ENCODE data around the gene LOC101059915.

The LOC101059915 gene

DNA sequence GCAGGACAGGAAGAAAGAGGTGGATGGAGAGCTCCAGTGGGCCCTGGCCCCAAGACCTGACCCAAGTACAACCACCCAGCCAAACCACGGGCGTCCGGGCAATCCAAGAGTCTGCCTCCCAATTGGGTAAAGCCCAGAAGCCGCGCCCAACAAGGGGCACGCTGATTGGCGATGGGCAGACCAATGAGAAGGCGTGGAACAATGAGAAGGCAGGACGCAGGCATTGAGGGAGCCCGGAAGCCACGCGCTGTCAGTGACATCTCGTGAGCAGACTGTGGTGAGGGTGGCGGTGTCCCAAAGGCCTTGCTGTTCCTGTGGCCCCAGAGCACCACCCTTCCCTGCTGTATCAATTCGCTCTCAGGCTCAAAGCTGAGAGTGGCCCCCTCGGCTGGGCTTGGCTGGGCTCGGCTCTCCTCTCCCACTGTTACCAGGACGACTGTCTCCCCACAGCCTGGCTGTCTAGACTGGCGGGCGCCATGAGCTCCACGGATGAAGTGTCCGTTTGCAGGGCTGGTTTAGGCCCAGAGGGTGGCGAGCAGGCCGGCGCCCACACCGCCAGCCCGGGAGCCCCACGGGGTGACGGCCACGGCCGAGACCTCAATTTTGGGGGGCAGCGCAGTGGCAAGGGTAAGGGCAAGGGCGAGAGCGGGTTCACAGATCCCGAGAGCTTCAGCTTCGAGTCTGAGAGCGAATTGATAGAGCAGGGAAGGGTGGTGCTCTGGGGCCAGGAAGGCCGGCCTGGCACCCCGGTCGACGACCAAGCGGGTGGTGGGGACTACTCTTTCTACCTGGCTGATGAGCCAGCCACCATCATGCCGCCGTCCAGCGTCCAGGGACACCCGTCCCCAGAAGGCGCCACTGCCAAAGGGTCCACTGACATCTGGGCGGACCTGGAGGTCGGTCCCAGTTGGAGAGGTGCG, at the start of gene LOC101059915:
Gene LOC101059915 (plus strand): TSS at position 219 of the 920 bp plus-strand sequence.
- in situ Hi-C loops (cut with HindIII; ENCODE audit: low sequenced_read_pairs), result no loop called here
- no peak for DNase-seq (ENCODE audit: low spot score)

DNA sequence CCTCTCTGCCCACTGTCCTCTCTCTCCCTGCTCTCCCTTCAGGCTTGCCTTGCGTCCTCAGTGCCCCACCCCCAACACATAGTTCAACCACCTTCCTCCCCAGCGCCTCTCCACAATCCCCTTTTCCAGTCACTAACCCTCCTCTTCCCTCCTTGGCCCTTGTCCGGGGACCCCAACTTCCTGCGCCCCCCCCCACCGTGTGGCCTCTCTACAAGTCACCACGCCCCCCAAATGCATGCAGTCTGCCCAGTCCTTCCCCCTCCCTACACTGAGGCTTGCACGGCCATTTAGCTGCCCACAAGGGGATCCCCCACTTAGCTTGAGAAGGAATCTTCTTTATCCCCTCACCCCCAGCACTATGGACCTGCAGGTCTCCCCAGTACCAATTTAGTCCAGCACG, 49.6 kb upstream of the LOC101059915 start:
- no peak for DNase-seq (ENCODE audit: low spot score)
- in situ Hi-C loops (cut with HindIII; ENCODE audit: low sequenced_read_pairs), result no loop called here

GRCh38 chrX:71618303-71618721, 49.0 kb upstream of the LOC101059915 start, which contains the start of gene CXCR3:
TSS of gene CXCR3 (minus strand) at chrX:71618511. CDS start at chrX:71618449, 62 bp downstream.
- no peak for DNase-seq (ENCODE audit: low spot score)
- in situ Hi-C loops (cut with HindIII; ENCODE audit: low sequenced_read_pairs), result no loop called here

DNA sequence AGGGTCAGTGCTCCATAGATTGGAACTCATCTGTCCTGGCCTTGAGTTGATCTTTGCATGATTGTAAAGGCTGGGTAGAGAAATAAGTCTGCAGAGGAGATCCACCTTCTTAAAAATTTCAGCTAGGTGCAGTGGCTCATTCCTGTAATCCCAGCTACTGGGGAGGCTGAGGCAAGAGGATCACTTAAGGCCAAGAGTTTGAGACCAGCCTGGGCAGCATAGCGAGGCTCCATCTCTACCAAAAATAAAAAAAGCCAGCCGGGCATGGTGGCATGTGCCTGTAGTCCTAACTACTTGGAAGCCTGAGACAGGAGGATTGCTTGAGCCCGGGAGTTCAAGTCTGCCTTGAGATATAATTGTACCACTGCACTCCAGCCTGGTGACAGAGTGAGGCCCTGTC, 48.6 kb upstream of the LOC101059915 start:
- in situ Hi-C loops (cut with HindIII; ENCODE audit: low sequenced_read_pairs), result no loop called here
- DNase-seq (ENCODE audit: low spot score), result no peak

GRCh38 chrX:71619193-71619592, 48.2 kb upstream of the LOC101059915 start:
- in situ Hi-C loops (cut with HindIII; ENCODE audit: low sequenced_read_pairs), result no loop called here
- no peak for DNase-seq (ENCODE audit: low spot score)

DNA sequence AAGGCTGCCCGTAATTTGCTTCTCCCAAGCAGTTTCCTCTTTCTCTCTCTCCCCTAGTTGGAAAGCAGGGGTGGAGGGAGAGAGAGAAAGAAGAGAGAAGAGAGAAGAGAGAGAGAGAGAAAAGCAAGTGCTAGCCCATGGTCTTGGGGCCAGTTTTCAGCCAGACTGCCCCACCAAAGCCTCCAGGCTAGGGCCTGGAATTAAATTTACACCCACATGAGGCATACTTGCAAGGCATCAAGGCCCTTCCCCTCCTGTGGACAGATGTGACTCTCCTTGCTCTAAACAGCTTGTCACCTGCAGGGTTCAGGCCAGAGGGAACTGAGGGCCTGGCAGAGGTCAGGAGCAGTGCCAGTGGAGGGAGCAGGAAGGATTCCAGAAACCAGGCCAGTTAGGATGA, 47.4 kb upstream of the LOC101059915 start:
- DNase-seq (ENCODE audit: low spot score), result no peak
- in situ Hi-C loops (cut with HindIII; ENCODE audit: low sequenced_read_pairs), result no loop called here

DNA sequence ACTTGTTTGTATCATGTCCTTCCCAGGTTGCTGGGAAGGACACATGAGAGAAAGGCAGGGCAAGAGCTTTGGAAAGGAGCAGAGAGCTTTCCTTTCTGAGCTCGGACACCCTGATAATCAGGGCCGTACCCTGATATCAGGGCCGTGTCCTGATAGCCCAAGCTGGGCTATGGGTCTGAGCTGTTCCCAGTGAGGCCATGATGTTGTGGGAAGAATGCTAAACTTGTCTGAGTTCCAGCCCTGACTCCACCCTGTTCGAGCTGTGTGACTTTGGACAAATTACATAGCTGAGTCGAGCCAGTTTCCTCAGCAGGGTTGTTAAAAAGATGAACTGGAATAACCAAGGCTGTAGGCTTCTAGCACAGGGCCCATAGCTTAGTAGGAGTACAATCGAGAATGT, 45.7 kb upstream of the LOC101059915 start:
- in situ Hi-C loops (cut with HindIII; ENCODE audit: low sequenced_read_pairs), result no loop called here
- no peak for DNase-seq (ENCODE audit: low spot score)

- in situ Hi-C loops (cut with HindIII; ENCODE audit: low sequenced_read_pairs), result no loop called here
These were observed 45.2 kb upstream of the LOC101059915 start for GRCh38 chrX:71622032-71622575.

GRCh38 chrX:71622576-71623450, 44.5 kb upstream of the LOC101059915 start:
- peak; percentile 87 for DNase-seq (ENCODE audit: low spot score)
- in situ Hi-C loops (cut with HindIII; ENCODE audit: low sequenced_read_pairs), result no loop called here

More at GRCh38 chrX:71622032-71622575, 45.2 kb upstream of the LOC101059915 start:
- DNase-seq (ENCODE audit: low spot score), result no peak

DNA sequence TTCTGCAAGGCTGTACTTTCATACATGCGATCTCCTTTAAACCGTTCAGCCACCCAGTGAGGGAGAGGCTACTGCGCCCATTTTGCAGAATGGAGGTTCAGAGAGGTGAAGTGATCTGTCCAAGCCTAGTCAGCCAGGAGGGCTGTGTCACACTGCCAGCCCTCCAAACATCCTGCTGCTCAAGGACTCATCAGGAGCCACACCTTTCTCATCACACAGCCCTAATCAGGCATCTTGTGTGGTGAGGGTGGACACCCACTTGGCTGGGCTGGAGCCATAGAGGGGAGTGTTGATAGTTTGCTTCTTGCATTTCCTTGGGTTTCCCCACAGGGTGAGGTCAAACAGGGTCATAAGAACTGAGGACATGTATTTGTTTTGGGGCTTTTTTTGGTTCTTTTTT, 43.6 kb upstream of the LOC101059915 start:
- in situ Hi-C loops (cut with HindIII; ENCODE audit: low sequenced_read_pairs), result no loop called here
- no peak for DNase-seq (ENCODE audit: low spot score)

DNA sequence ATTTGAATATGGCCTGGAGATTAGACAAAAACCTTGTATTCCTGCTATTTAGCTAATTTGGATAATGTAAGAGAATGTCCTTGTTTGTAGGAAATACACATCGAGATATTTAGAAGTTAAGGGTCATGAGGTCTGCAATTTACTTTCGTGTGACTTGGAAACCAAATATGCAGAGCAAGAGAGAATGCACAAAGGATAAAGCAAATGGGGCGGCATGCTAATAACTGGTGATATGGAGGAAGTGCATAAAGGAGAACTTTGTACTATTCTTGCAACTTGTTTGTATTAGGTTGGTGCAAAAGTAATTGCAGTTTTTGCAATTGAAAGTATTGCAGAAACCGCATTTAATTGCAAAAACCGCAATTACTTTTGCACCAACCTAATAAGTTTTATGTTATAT, 41.9 kb upstream of the LOC101059915 start:
- in situ Hi-C loops (cut with HindIII; ENCODE audit: low sequenced_read_pairs), result no loop called here
- DNase-seq (ENCODE audit: low spot score), result no peak

- in situ Hi-C loops (cut with HindIII; ENCODE audit: low sequenced_read_pairs), result no loop called here
- DNase-seq (ENCODE audit: low spot score), result no peak
These were observed 40.8 kb upstream of the LOC101059915 start for GRCh38 chrX:71626576-71626975.

DNA sequence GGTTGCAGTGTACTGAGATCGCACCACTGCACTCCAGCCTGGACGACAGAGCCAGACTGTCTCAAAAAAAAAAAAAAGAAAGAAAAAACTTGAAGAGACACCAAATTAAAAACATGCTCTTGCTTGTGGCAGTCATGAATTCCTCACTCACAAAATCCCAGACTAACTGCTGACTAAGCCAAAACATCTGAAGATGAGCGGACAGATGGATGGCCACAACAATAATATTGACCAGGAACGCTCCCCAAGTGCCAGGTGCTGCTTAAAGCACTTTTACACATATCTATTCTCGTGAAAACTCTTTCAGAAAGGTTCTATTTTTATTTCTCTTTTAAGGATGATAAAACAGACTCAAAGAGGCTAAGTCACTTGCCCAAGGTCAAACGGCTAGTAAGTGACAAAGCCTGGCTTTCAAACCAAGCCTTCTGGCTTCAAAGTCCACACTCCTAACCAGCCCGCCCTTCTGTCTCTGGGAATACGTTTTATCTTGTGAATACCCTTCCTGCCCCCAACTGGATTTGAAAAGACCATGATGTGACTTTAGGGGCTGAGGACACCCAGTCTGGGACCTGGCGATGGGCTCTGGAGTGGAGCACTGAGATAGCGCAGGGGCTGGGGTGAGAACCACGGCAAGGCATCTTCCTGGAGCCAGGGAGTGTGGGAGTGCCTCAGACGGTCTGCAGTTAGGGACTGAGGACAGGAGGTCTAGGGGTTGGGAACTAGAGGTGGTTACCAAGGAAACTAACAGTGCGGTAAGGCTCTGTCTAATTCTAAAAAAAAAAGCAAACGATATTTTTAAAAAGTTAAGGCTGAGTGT, 39.5 kb upstream of the LOC101059915 start:
- in situ Hi-C loops (cut with HindIII; ENCODE audit: low sequenced_read_pairs), result no loop called here
- no peak for DNase-seq (ENCODE audit: low spot score)

GRCh38 chrX:71629467-71629866, 37.9 kb upstream of the LOC101059915 start:
- no peak for DNase-seq (ENCODE audit: low spot score)
- in situ Hi-C loops (cut with HindIII; ENCODE audit: low sequenced_read_pairs), result no loop called here

DNA sequence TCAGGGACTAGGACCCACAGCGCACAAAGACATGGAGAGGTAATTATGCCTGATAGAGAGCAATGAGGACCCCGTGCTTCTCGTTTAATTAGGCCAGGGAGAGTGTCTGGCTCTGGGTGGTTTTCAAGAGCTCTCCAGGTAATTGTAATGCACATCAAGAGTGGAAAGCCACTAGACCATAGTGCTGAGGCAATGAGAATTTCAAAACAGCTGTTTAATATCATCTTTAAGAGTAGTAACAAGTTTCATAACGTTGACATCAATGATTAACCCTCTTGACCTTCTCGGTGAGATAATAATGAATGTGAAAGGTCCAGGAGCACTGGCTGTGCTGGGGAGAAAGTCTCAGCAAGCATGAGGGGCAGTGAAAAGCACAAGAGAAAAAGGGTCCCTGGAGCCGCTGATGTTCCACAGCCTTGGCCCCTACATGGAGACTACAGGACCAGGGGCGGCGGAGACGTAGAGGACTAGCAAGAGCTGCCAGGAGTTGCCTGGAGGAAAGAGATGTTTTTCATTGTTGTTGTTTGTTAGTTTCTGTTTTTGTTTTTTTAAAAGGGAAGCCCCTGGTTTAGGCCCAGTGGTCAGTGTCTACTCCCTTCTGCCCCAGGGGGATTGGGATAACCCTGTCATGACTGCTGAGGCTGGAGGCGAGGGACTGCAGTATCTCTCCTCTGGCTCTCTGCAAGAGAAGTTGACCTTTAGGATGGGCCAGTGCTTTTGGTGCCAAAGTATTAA, 34.3 kb upstream of the LOC101059915 start:
- in situ Hi-C loops (cut with HindIII; ENCODE audit: low sequenced_read_pairs), result no loop called here

DNA sequence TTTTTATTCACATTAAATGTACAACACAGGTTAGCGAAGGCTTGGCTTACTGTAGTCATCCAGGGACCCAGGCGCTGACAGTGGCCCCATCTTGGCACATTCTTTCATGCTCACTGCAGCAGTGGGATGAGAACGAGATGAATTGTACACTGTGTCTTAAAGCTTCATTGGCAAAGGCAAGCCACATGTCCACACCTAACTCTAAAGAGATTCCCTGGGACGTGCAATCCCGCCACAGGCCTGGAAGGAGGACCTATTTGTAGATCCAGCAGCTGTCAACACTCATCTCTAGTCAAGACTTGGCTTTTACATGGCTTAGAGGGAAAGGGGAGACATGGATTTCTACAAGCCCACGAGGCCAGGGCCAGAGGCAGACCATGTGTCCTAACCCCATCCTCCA, 33.0 kb upstream of the LOC101059915 start:
- in situ Hi-C loops (cut with HindIII; ENCODE audit: low sequenced_read_pairs), result no loop called here

More for the DNA sequence above, 34.3 kb upstream of the LOC101059915 start:
- DNase-seq (ENCODE audit: low spot score), result no peak

DNA sequence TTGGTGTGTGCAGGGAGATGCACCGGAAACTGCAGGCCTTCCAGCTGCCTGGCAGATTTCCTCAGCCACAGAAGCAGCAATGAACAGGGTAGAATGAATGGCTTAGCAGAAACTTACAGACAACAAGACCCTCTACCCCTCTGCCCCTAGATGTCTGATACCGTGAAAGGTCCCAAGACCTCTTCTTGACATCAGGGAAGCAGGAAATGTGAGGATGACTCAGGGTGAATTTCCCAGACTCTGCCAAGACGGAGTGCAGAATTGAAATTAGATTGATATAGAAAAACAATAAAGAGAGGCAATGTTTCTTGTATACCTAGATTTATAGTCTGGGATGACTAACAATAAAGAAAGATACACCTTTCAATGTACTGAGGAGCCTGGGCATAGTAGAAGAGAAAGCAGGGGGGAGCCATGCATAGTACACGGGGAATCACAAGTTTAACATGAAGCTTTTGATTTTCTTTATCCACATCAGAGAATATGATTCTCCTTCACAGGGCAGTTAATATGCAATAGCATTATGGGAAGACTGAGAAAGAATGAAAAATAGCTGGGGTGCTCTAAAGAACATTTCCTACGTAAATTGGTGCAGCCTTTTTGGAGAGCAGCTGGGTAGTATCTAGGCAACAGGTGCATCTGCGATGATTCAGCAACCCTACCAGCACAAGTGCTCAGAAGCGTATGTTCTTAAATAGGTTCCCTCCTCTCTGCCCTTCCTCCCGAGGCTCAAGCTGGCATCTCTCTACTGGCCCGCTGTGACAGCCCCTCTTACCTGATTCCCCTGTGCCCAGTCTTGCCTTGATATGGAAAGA, 30.7 kb upstream of the LOC101059915 start:
- in situ Hi-C loops (cut with HindIII; ENCODE audit: low sequenced_read_pairs), result no loop called here
- peak; percentile 33 for DNase-seq (ENCODE audit: low spot score)

More for the DNA sequence above, 33.0 kb upstream of the LOC101059915 start:
- no peak for DNase-seq (ENCODE audit: low spot score)
